HG03558 (cell line): Measurements from ENCODE around the gene TIMM22.
"Not testable (repeated sequence)": the region's sequence is repeated elsewhere in the genome, so short reads cannot be mapped to it uniquely, and the experiment has no call there.

Source experiments
- ATAC-seq: cut with Tn5 transposase; IDR thresholded peaks from one replicate; pipeline ENCODE4 v1.9.1; 2021; ENCODE audit warnings: moderate number of reproducible peaks; ENCODE audit not compliant: unreplicated experiment; ENCODE audit errors: extremely low read depth

TIMM22 gene

GRCh38 chr17:970364-970763 is 26.6 kb upstream of the TIMM22 start:
- no peak for ATAC-seq

DNA sequence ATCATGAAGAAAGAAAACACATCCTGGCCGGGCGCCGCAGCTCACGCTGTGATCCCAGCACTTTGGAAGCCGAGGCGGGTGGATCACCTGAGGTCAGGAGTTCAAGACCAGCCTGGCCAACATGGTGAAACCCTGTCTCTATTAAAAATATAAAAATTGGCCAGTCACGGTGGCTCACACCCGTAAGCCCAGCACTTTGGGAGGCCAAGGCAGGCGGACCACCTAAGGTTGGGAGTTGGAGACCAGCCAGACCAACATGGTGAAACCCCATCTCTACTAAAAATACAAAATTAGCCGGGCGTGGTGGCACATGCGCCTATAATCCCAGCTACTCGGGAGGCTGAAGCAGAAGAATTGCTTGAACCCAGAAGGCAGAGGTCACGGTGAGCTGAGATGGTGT is 25.1 kb upstream of the TIMM22 start:
- ATAC-seq = not testable (repeated sequence)

DNA sequence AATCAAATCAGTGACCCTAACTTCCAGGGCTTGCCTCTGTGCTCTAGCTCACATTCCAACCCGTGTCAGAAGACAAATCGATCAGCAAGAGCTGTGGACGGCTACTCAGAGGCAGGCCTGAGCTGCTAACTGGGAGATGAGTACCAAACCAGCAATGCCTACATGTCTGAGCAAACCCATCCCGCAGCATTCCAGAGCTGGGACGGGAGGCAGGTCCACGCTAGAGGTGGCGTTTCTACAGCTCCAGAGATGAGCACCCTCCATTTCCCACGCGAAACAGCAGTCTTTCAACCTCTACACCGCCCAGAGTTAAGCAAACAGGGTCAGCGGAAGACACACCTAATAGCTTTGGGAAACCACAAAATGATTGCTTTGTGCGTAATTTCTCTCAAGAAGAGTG is 23.9 kb upstream of the TIMM22 start:
- no peak for ATAC-seq

DNA sequence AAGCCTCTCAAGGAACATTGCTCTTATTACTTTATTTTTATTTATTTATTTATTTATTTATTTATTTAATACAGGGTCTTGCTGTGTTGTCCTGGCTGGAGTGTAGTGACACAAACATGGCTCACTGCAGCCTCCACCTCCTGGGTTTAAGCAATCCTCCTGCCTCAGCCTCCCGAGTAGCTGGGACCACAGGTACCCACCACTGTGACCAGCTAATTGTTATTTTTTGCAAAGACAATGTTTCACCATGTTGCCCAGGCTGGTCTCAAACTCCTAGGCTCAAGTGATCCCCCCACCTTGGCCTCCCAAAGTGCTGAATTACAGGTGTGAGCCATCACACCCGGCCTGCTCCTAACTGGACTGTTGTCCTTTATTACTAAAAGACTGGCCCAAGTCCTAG is 22.2 kb upstream of the TIMM22 start:
- ATAC-seq = not testable (repeated sequence)

GRCh38 chr17:975371-975915 is 21.5 kb upstream of the TIMM22 start:
- no peak for ATAC-seq

GRCh38 chr17:976312-976711 is 20.6 kb upstream of the TIMM22 start:
- ATAC-seq = no peak

GRCh38 chr17:977166-977565 is 19.8 kb upstream of the TIMM22 start:
- ATAC-seq = no peak

GRCh38 chr17:978103-979093 is 18.5 kb upstream of the TIMM22 start:
- no peak for ATAC-seq

- no peak for ATAC-seq
Observed at GRCh38 chr17:979212-979538, 17.8 kb upstream of the TIMM22 start.

DNA sequence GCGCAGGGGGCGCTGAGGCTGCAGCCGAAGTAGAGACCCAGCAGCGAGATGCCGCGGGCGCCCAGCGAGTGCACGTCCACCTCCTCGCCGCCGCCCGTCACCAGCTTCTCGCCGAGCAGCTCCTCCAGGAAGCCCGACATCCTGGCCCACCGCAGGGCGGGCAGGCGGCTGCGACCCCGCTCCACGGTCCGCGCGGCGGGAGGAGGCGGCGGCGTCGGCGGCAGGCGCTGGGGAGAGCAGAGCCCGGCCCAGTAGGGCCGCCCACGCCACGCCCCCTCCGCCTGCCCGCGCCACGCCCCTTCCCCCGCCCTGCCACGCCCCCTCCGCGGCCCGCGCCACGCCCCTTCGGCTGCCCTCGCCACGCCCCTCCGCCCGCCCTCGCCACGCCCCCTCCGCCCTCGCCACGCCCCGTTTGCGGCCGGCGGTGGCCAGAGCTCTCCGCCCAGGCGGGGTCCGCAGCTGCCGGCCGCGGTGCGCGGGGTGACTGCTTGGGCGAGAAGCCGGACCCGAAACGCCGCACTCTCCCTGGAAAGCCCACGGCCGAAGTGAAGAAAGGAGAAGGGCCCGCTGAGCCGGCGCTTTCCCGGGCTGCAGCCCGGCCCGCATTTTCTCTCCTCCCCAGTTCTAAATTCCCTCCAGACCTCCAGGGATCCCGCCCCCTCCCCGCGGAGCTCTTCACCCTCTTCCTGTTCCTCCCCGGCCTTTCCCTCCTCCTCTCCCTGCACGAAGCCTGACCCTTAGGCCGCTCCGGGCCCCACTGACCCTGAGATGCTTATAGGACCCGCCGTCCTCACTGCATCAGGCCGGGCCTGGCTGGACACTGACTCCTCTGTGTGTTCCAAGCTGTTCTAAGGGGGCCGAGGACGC is 17.2 kb upstream of the TIMM22 start, which contains the start of gene NXN:
Gene NXN (minus strand): TSS at position 238 of the 867 bp plus-strand sequence.
- no peak for ATAC-seq

DNA sequence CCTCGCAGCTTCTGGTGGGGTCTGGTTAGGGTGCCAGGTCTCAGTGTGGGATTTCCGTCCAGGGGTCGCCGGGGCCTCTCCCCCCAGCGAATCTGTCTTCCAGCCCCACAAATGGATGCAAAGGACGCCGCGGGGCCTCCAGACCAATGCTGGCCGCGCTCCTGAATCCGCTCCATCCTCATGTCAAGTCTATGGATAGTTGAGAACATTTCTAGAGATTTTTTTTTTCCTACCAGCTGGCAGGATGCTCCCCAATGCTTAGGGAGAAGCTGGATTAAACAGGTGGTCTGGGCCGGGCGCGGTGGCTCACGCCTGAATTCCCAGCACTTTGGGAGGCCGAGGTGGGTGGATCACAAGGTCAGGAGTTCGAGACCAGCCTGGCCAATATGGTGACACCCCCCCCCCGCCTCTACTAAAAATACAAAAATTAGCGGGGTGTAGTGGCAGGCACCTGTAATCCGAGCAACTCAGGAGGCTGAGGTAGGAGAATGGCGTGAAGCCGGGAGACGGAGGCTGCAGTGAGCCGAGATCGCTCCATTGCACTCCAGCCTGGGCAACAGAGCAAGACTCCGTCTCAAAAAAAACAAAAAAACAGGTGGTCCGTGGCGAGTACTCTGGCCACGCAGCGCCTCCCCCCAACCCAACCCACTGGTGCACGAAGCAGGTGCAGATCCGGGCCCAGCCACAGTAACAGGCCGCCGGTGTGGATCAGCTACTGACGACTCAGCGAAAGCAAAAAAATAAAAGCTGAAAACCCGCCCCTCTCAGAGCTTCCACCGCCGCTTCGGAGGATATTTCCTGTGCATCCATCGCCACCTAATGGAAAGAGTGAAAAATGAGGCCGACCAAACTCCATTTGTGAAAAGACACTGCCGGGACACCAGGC is 16.3 kb upstream of the TIMM22 start:
- no peak for ATAC-seq

DNA sequence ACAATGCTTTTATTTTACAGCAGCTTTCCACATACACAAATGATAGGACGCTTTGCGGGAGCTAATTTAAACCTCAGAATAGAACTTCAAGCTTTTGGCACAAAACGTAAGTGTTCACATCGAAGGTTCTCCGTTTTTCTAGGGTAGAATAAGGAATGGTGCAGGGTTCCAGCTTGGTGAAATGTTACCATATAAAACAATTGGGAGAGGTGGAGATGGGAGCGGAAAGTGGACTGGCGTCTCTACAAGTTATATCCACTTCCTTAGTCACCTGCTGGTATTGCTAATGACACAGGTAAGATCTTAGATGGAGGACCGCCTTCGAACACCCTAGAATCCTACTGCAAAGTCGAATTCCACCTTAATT is 15.7 kb upstream of the TIMM22 start:
- no peak for ATAC-seq

- ATAC-seq = no peak
Observed at GRCh38 chr17:983921-984320, 13.0 kb upstream of the TIMM22 start.

DNA sequence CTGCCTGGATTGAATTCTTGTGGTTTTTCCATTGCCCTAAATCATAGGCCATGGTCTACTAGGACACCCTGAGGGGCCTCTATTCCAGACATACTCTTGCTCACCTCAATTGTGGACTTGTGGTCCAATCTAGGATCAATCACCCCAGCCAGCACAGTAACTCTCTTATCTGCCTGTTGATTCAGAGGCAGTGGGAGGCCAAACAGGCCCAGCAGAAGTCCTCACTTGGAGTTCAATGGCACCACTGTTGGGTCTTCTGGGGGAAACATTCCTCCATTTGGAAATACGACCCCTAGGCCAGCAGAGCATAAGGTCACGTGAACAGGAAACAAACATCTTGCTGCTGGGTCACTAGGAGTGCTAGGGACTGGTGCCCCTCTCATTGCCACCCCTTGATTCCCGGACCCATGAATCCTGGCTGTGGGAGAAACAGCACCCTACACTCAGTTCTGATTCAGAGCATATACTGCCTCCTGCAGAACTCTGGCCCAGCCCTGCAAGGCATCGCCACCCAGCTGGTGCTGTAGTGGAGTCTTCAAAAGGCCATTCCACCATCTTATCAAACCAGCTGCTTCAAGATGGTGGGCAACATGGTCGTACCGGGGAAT is 10.5 kb upstream of the TIMM22 start:
- ATAC-seq = no peak

GRCh38 chr17:987931-988330 is 9.0 kb upstream of the TIMM22 start:
- ATAC-seq = no peak

GRCh38 chr17:988561-988960 is 8.4 kb upstream of the TIMM22 start:
- no peak for ATAC-seq

DNA sequence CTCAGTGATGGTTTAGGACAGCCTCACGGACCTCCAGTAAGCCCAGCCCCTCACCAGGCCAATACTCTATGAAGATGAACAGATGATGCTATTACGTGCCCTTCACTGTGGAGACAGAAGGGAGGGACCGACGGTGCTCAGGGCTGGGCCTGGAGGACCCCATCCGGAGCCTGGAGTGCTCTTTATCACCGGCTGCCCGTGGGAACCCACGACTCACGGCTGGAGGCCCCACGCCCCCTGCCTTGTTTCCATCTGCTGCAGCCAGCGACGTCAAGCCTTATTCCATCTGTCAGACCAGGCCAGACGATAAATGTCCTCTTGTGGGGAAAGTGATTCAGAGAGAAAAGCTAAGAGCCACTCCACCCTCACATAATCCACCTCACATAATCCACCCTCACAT is 4.0 kb upstream of the TIMM22 start:
- no peak for ATAC-seq

DNA sequence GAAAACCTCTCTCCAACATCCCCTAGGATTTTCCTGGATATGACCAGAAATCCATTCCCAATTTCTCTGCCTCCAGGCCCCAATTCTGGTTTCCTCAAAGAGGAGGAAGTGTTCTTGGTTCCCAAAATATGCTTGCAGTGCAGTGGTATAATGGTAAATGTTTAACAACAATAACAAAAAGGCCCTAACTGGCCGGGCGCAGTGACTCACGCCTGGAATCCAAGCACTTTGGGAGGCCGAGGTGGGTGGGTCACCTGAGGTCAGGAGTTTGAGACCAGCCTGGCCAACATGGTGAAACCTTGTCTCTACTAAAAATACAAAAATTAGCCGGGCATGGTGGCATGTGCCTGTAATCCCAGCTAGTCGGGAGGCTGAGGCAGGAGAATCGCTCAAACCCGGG is 1.6 kb upstream of the TIMM22 start:
- ATAC-seq = not testable (repeated sequence)

GRCh38 chr17:998111-998510 is 1.2 kb downstream of the TIMM22 start:
- no peak for ATAC-seq
